ENCODE data around the gene S100A6.
A peak's percentile ranks its signal among the peaks of the same experiment; 100 is the strongest.
"Not testable (repeated sequence)": the region's sequence is repeated elsewhere in the genome, so short reads cannot be mapped to it uniquely, and the experiment has no call there.

Gene S100A6

DNA sequence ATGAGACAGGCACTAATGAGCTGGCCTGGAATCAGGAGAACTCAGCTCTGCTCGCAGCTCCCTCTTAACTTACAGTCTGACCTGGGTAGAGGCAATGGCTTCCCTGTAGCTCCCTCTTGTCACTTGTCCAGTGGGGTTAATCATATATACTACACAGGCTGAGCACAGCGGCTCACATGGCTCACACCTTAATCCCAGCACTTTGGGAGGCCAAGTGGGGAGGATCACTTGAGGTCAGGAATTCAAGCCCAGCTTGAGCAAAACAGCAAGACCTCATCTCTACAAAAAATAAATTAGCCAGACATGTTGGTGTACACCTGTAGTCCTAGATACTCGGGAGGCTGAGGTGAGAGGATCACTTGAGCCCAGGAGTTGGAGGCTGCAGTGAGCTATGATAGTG, 4.2 kb downstream of the S100A6 start:
- DNase-seq (ENCODE audit: low read depth in 2 of 2) = no peak

DNA sequence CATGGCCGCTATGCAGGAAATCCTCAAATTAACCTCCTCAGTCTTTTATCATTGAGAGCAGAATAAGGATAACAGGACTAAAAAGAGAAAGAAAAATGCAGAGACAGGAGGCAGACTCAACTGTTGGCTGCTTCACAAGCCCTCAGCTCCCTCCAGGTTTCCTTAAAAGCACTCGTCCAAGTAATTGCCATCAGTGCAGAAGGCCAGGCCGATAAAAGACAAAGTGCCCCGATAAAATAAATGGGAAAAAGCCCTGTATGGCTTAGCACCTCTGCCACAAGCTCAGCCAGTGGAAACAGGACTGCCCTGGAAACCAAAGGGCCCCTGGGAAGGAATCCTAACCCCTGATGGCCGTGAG, 8.1 kb downstream of the S100A6 start:
- no peak for DNase-seq (ENCODE audit: low read depth in 2 of 2)

GRCh38 chr1:153527023-153527682, 8.6 kb downstream of the S100A6 start:
- no peak for DNase-seq (ENCODE audit: low read depth in 2 of 2)

GRCh38 chr1:153526132-153526543, 9.7 kb downstream of the S100A6 start:
- DNase-seq (ENCODE audit: low read depth in 2 of 2) = no peak

GRCh38 chr1:153525088-153525728, 10.6 kb downstream of the S100A6 start:
- no peak for DNase-seq (ENCODE audit: low read depth in 2 of 2)

- DNase-seq (ENCODE audit: low read depth in 2 of 2) = not testable (repeated sequence)
These were observed 13.3 kb downstream of the S100A6 start for GRCh38 chr1:153522353-153523048.

DNA sequence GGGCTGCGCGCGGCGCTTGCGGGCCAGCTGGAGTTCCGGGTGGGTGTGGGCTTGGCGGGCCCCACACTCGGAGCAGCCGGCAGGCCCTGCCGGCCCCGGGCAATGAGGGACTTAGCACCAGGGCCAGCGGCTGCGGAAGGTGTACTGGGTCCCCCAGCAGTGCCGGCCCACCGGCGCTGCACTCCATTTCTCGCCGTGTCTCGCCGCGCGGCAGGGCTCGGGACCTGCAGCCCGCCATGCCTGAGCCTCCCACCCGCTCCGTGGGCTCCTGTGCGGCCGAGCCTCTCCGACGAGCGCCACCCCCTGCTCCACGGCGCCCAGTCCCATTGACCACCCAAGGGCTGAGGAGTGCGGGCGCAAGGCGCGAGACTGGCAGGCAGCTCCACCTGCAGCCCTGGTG, 14.0 kb downstream of the S100A6 start:
- not testable (repeated sequence) for DNase-seq (ENCODE audit: low read depth in 2 of 2)

GRCh38 chr1:153520818-153521476, 14.8 kb downstream of the S100A6 start:
- no peak for DNase-seq (ENCODE audit: low read depth in 2 of 2)

- not testable (repeated sequence) for DNase-seq (ENCODE audit: low read depth in 2 of 2)
These were observed 15.6 kb downstream of the S100A6 start for GRCh38 chr1:153520137-153520691.

- no peak for DNase-seq (ENCODE audit: low read depth in 2 of 2)
These were observed 16.5 kb downstream of the S100A6 start for GRCh38 chr1:153519242-153519641.

- no peak for DNase-seq (ENCODE audit: low read depth in 2 of 2)
These were observed 20.0 kb downstream of the S100A6 start for GRCh38 chr1:153515504-153516394.

DNA sequence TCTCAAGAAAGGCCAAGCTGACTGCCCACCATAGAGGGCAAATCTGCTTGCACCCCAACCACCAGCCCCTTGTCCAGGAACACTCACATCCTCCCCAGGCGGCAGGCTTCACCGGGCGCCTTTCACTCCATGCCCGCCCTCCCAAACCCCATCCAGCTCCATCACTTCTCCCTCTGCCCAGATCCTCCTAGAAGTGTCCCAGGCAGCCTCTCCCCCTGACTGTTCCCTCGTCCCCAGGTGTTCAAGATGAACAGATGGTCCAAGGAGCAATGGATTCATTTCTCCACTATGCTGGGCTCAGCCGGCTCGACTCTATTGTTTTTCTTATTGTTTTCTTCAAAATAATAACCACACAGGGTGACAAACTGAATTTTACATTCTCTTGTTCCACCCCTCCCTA, 22.1 kb downstream of the S100A6 start:
- no peak for DNase-seq (ENCODE audit: low read depth in 2 of 2)

DNA sequence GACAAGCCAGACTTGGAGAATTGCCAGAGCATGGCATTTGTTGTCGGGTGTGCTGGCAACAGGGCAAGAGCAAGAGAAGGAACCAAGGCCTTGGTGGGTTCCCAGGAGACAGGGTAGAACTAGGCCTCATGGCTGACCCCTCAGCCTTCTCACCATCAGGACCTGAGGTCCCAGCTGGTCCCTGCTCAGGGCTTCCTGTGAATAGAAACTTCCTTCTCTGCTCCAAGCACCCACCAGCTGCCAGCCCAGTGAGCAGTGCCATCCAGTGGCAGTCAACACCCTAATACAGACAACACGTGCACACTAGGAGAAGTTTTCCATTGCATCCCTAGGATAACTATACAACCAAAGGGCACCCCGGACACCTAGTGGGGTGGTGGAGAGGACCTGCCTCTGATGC, 22.8 kb downstream of the S100A6 start:
- DNase-seq (ENCODE audit: low read depth in 2 of 2) = no peak

- DNase-seq (ENCODE audit: low read depth in 2 of 2) = peak; percentile 51 to 61
These were observed 24.8 kb downstream of the S100A6 start for GRCh38 chr1:153510984-153511410.

GRCh38 chr1:153509729-153510354, 25.9 kb downstream of the S100A6 start:
- peak; percentile 30 to 35 for DNase-seq (ENCODE audit: low read depth in 2 of 2)

GRCh38 chr1:153509036-153509435, 26.8 kb downstream of the S100A6 start:
- no peak for DNase-seq (ENCODE audit: low read depth in 2 of 2)

GRCh38 chr1:153507926-153508583, 27.7 kb downstream of the S100A6 start:
- no peak for DNase-seq (ENCODE audit: low read depth in 2 of 2)

DNA sequence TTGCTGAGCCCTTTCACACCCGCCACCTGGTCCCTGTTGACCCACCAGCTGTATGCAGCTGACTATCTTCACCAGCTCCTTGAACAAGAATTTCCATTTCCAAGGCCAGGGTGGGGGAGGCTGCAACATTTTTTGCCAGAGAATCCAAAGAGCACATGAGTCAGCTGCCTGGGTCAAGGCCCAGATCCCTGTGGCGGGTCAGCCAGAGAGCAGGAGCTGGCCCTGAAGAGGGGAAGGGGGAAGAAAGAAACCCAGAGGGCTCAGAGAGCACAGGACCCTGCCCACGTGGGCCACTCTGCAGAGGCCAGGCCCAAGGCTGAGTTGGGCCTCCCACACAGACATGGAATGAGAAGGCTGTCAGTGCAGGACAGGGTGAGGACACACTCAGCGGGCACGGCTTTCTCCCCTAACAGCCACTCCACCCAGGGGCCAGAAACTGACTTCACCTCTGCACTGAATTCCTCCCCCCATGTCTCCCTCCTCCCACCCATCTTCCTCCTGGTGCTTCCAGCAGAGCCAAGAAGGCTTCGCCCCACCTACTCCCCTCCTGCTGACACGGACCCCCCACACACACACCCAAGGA, 28.9 kb downstream of the S100A6 start:
- no peak for DNase-seq (ENCODE audit: low read depth in 2 of 2)

DNA sequence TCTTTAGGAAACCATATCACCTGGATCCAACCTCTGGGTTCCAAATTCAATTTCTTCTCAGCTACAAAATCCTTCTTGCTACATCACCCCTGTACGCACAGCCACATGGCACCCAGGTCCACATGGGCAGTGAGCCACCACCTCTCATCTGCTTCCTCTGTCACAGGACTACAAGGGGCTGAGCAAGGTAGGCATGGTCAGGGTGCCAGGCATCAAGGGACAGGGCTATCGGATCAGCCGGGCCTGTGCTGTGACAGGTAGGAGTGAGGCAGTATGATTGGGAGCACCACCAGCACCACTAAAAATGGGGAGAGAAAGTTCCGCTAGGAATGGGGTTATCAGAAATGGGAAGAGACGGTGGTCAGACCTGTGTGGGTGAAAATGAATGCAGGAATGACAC, 29.4 kb downstream of the S100A6 start:
- DNase-seq (ENCODE audit: low read depth in 2 of 2) = no peak

DNA sequence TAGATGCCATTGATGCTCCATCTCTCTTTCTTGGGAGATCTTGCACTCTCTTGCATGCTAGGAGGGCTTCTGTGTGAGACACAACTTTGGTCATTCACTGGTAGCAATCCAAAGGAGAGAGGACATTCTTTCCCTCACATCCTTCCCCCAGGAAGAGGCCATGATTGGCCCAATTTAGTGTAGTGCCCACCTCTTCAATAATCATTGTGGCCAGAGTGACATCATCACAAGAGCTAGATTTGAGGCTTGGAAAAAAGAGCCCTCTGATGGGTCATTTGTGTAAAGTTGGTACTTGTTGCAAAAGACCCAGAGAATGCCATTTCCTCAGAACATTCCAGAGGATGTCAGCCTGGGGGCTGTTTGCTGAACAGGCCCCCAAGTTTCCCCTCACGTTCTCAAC, 30.2 kb downstream of the S100A6 start:
- no peak for DNase-seq (ENCODE audit: low read depth in 2 of 2)

Data from stimulated activated CD8-positive, alpha-beta memory T cell treated with anti-CD3 and anti-CD28 coated beads, Interleukin-15, amount 100 ng/mL, for 4 hours (primary cell).